Hepatocyte (in vitro differentiated cells): Measurements from ENCODE around the gene TEAD2.

Experiments used
- EZH2 ChIP-seq: fragments of 200-600 bp; sonication (generic); IDR thresholded peaks from 2 replicates; pipeline ENCODE4 v1.6.1; 2016; ENCODE audit warnings: antibody characterized with exemption, mild to moderate bottlenecking, borderline replicate concordance
- EZH2phosphoT487 ChIP-seq: fragments of 200-600 bp; sonication (generic); IDR thresholded peaks from one replicate; pipeline ENCODE4 v1.6.1; 2018; ENCODE audit warnings: antibody characterized with exemption, mild to moderate bottlenecking, low read depth, moderate library complexity; ENCODE audit not compliant: unreplicated experiment, severe bottlenecking
- TF ChIP-seq, protein P1 (sequence below): fragments of 200-600 bp; sonication (generic); IDR thresholded peaks from 2 replicates; pipeline ENCODE4 v1.5.1; 2016; ENCODE audit warnings: antibody characterized with exemption, mild to moderate bottlenecking; ENCODE audit not compliant: poor library complexity

DNA sequence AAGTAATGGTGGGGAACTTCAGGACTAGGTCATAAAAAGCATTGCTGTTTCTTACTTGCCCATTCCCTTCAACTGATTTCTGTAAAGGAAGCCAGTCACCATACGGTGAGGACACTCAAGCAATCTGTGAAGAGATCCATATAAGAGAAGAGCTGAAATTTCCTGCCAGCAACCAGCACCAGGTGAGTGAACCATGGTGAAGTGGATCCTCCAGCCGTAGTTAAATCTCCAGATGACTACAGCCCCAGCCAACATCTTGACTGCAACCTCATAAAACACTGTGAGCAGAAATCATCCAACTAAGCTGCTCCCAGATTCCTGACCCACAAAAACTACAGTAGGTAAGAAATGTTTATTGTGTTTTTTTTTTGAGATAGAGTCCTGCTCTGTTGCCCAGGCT lies 33.5 kb downstream of the TEAD2 start:
- TF ChIP-seq, protein P1, sequence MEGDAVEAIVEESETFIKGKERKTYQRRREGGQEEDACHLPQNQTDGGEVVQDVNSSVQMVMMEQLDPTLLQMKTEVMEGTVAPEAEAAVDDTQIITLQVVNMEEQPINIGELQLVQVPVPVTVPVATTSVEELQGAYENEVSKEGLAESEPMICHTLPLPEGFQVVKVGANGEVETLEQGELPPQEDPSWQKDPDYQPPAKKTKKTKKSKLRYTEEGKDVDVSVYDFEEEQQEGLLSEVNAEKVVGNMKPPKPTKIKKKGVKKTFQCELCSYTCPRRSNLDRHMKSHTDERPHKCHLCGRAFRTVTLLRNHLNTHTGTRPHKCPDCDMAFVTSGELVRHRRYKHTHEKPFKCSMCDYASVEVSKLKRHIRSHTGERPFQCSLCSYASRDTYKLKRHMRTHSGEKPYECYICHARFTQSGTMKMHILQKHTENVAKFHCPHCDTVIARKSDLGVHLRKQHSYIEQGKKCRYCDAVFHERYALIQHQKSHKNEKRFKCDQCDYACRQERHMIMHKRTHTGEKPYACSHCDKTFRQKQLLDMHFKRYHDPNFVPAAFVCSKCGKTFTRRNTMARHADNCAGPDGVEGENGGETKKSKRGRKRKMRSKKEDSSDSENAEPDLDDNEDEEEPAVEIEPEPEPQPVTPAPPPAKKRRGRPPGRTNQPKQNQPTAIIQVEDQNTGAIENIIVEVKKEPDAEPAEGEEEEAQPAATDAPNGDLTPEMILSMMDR, result no peak
- TF ChIP-seq EZH2 (no peak), EZH2phosphoT487 (no peak)
